HepG2 (cell line): ENCODE data around the gene PRXL2A. TPM values are rescaled to one million over a fixed set of nuclear protein-coding genes. Genes with fewer than 3 reads are reported as not detected.

Experiments used
- ATF2 ChIP-seq: sonication (generic); formaldehyde crosslinking; IDR thresholded peaks from 2 replicates; pipeline ENCODE4 v1.4.0; 2020; ENCODE audit warnings: missing genetic modification reagents
- ETV5 ChIP-seq: IDR thresholded peaks from 2 replicates; pipeline ENCODE4 v1.6.1; 2018; ENCODE audit warnings: missing biosample characterization, missing genetic modification reagents, inconsistent platforms, borderline replicate concordance
- FOXA1 ChIP-seq, 2 experiments: fragments of 450-650 bp in 1 of 2; sonication (generic) in 1 of 2; formaldehyde crosslinking in 1 of 2; IDR thresholded peaks; 2 replicates each; pipeline versions ENCODE4 v1.4.0 to v1.6.1; 2016 to 2020; ENCODE audit warnings: missing genetic modification reagents in 1 of 2
- PAXIP1 ChIP-seq: sonication (generic); formaldehyde crosslinking; conservative IDR thresholded peaks from 2 replicates; pipeline ENCODE4 v1.4.0; 2020; ENCODE audit warnings: mild to moderate bottlenecking, missing genetic modification reagents, moderate library complexity
- PPARG ChIP-seq: conservative IDR thresholded peaks from 2 replicates; pipeline ENCODE4 v1.6.1; 2016; ENCODE audit warnings: missing biosample characterization, missing genetic modification reagents
- RCOR2 ChIP-seq: IDR thresholded peaks from 2 replicates; pipeline ENCODE4 v1.6.1; 2016; ENCODE audit warnings: missing biosample characterization, missing genetic modification reagents
- SALL1 ChIP-seq: sonication (generic); formaldehyde crosslinking; IDR thresholded peaks from 2 replicates; pipeline ENCODE4 v1.8.0; 2022; ENCODE audit warnings: mild to moderate bottlenecking, missing genetic modification reagents
- SAP130 ChIP-seq: IDR thresholded peaks from 2 replicates; pipeline ENCODE4 v1.6.1; 2016; ENCODE audit warnings: low read depth
- SP140L ChIP-seq: sonication (generic); formaldehyde crosslinking; IDR thresholded peaks from 2 replicates; pipeline ENCODE4 v1.4.0; 2020; ENCODE audit warnings: missing genetic modification reagents, borderline replicate concordance
- TBX2 ChIP-seq: sonication (generic); formaldehyde crosslinking; IDR thresholded peaks from 2 replicates; pipeline ENCODE4 v1.5.0; 2020; ENCODE audit warnings: missing genetic modification reagents, mild to moderate bottlenecking, borderline replicate concordance
- THAP11 ChIP-seq: IDR thresholded peaks from 2 replicates; pipeline ENCODE4 v1.6.1; 2016; ENCODE audit warnings: missing biosample characterization, missing genetic modification reagents
- ZBTB46 ChIP-seq: sonication (generic); formaldehyde crosslinking; IDR thresholded peaks from 2 replicates; pipeline ENCODE4 v1.4.0; 2020; ENCODE audit warnings: mild to moderate bottlenecking, missing genetic modification reagents, borderline replicate concordance
- ZBTB7B ChIP-seq: sonication (generic); formaldehyde crosslinking; IDR thresholded peaks from 2 replicates; pipeline ENCODE4 v1.4.0; 2020; ENCODE audit warnings: missing genetic modification reagents
- ZMYM4 ChIP-seq: sonication (generic); formaldehyde crosslinking; IDR thresholded peaks from 2 replicates; pipeline ENCODE4 v1.8.1; 2023; ENCODE audit warnings: mild to moderate bottlenecking, missing genetic modification reagents
- ZNF678 ChIP-seq: sonication (generic); formaldehyde crosslinking; IDR thresholded peaks from 2 replicates; pipeline ENCODE4 v1.4.0; 2020; ENCODE audit warnings: mild to moderate bottlenecking, missing genetic modification reagents
- ZNF761 ChIP-seq: sonication (generic); formaldehyde crosslinking; conservative IDR thresholded peaks from 2 replicates; pipeline ENCODE4 v1.4.0; 2020; ENCODE audit warnings: mild to moderate bottlenecking, missing genetic modification reagents
- ZNF775 ChIP-seq: sonication (generic); formaldehyde crosslinking; IDR thresholded peaks from 2 replicates; pipeline ENCODE4 v1.4.0; 2020; ENCODE audit warnings: missing genetic modification reagents, mild to moderate bottlenecking, moderate library complexity, borderline replicate concordance
- ZNF816 ChIP-seq: sonication (generic); formaldehyde crosslinking; IDR thresholded peaks from 2 replicates; pipeline ENCODE4 v1.8.0; 2022; ENCODE audit warnings: missing genetic modification reagents, mild to moderate bottlenecking, borderline replicate concordance
- polyA plus RNA-seq, 8 experiments: library from polyadenylated mRNA; depleted of rRNA in 3 of 8; stranded (reverse) in 7 of 8; unstranded in 1 of 8; fragments of >200 nt; fragmentation: Illumina TruSeq in 4 of 8; extraction: Trizol in 4 of 8; gene quantifications; 2 replicates each; pipeline versions ENCODE4 v1.2.1 to v1.2.3, GENCODE V29; 2011 to 2016; ENCODE audit warnings: low read depth in 4 of 8, missing spikeins in 1 of 8, mixed read lengths in 1 of 8; ENCODE audit not compliant: insufficient read depth in 1 of 8
- total RNA-seq, 5 experiments: library from RNA; depleted of rRNA; stranded (reverse); fragments of >200 nt; fragmentation: Illumina TruSeq; extraction: Trizol; gene quantifications; 2 replicates each; pipeline ENCODE4 v1.2.3, GENCODE V29; 2016; ENCODE audit warnings: low read depth in 1 of 5
- TF ChIP-seq, protein P1 (sequence below): IDR thresholded peaks from 2 replicates; pipeline ENCODE4 v1.6.1; 2016; ENCODE audit warnings: low read depth
- TF ChIP-seq, protein P2 (sequence below): sonication (generic); formaldehyde crosslinking; IDR thresholded peaks from 2 replicates; pipeline ENCODE4 v1.5.0; 2020; ENCODE audit warnings: missing genetic modification reagents

The PRXL2A gene
- total and polyA plus RNA-seq, 2 of the 13 experiments (the other 11 are each of a cell fraction or from before 2014, with no cell fraction given), result 43.9 to 79.9 TPM

- TF ChIP-seq PAXIP1 (CRISPR knock-in tag), result peak; percentile 82
- no peak for TF ChIP-seq ATF2 (CRISPR knock-in tag)
- 0 out of 2 replicates have a peak, but pooled peaks have one; percentile 25 for TF ChIP-seq ZMYM4
- TF ChIP-seq, protein P1, sequence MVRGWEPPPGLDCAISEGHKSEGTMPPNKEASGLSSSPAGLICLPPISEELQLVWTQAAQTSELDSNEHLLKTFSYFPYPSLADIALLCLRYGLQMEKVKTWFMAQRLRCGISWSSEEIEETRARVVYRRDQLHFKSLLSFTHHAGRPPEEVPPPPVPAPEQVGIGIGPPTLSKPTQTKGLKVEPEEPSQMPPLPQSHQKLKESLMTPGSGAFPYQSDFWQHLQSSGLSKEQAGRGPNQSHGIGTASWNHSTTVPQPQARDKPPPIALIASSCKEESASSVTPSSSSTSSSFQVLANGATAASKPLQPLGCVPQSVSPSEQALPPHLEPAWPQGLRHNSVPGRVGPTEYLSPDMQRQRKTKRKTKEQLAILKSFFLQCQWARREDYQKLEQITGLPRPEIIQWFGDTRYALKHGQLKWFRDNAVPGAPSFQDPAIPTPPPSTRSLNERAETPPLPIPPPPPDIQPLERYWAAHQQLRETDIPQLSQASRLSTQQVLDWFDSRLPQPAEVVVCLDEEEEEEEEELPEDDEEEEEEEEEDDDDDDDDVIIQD (CRISPR knock-in tag), result 0 out of 2 replicates have a peak, but pooled peaks have one; percentile 9
- 0 out of 2 replicates have a peak, but pooled peaks have one; percentile 26 for TF ChIP-seq ZBTB7B
- TF ChIP-seq ZNF678 (CRISPR knock-in tag), result no peak
- TF ChIP-seq TBX2 (CRISPR knock-in tag), result peak; percentile 27; the same call in 1 of the 2 replicates
- peak; percentile 28; the same call in 1 of the 2 replicates for TF ChIP-seq SALL1 (CRISPR knock-in tag)
- no peak for TF ChIP-seq ZNF816 (CRISPR knock-in tag)
- TF ChIP-seq RCOR2, result peak; percentile 53; the same call in 1 of the 2 replicates
- TF ChIP-seq FOXA1 (IDR thresholded peaks at IDR 0.05), result no peak
- TF ChIP-seq FOXA1 (CRISPR knock-in tag; IDR thresholded peaks at IDR 0.05), result peak; percentile 17
- peak; percentile 31; the same call in 1 of the 2 replicates for TF ChIP-seq ETV5
- TF ChIP-seq SAP130 (CRISPR knock-in tag), result peak; percentile 73
- no peak for TF ChIP-seq SP140L (CRISPR knock-in tag)
- TF ChIP-seq PPARG (CRISPR knock-in tag), result 0 out of 2 replicates have a peak, but pooled peaks have one; percentile 25
- TF ChIP-seq, protein P2, sequence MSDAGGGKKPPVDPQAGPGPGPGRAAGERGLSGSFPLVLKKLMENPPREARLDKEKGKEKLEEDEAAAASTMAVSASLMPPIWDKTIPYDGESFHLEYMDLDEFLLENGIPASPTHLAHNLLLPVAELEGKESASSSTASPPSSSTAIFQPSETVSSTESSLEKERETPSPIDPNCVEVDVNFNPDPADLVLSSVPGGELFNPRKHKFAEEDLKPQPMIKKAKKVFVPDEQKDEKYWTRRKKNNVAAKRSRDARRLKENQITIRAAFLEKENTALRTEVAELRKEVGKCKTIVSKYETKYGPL (CRISPR knock-in tag), result no peak
- TF ChIP-seq THAP11, result 0 out of 2 replicates have a peak, but pooled peaks have one; percentile 24
- TF ChIP-seq ZNF761, result 0 out of 2 replicates have a peak, but pooled peaks have one; percentile 45
- TF ChIP-seq ZNF775 (CRISPR knock-in tag), result no peak
- no peak for TF ChIP-seq ZBTB46 (CRISPR knock-in tag)
Measured at GRCh38 chr10:80414142-80414895, 6.0 kb downstream of the PRXL2A start (continued).
